ENCODE measurements around the gene GALNT18.

DNA sequence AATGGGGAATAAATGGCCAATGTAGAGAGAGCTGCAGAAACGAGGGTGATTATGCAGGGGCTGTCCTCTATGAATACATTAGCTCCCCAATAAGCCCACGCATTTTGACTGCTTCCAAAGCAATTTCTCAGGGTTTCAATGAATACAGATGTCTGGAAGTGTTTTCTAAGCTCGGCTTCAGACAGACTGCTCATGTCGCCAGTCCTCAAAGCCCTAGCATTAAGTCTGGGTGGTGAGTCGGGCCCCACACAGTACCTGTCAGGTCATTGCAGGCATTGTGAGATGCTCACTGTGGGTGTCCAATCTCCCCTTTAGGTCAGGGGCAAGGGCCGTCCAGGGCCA, 250.9 kb downstream of the GALNT18 start:
- TF ChIP-seq, protein P1, sequence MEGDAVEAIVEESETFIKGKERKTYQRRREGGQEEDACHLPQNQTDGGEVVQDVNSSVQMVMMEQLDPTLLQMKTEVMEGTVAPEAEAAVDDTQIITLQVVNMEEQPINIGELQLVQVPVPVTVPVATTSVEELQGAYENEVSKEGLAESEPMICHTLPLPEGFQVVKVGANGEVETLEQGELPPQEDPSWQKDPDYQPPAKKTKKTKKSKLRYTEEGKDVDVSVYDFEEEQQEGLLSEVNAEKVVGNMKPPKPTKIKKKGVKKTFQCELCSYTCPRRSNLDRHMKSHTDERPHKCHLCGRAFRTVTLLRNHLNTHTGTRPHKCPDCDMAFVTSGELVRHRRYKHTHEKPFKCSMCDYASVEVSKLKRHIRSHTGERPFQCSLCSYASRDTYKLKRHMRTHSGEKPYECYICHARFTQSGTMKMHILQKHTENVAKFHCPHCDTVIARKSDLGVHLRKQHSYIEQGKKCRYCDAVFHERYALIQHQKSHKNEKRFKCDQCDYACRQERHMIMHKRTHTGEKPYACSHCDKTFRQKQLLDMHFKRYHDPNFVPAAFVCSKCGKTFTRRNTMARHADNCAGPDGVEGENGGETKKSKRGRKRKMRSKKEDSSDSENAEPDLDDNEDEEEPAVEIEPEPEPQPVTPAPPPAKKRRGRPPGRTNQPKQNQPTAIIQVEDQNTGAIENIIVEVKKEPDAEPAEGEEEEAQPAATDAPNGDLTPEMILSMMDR (conservative IDR thresholded peaks at IDR 0.05; ENCODE audit: low read depth, low read length): no peak
- TF ChIP-seq POLR2A (IDR thresholded peaks at IDR 0.05; ENCODE audit: low read depth, low read length) (no peak), CEBPB (IDR thresholded peaks at IDR 0.05; ENCODE audit: low read depth, low read length) (no peak), MAFK (IDR thresholded peaks at IDR 0.05; ENCODE audit: low read depth, low read length) (no peak), RAD21 (IDR thresholded peaks at IDR 0.05; ENCODE audit: low read length) (no peak), MXI1 (IDR thresholded peaks at IDR 0.05; ENCODE audit: borderline replicate concordance, low read depth, low read length) (no peak), FOS (IDR thresholded peaks at IDR 0.05; ENCODE audit: low read depth, low read length) (no peak), BHLHE40 (IDR thresholded peaks at IDR 0.05; ENCODE audit: low read depth, low read length) (no peak)
- TF ChIP-seq, protein P2, sequence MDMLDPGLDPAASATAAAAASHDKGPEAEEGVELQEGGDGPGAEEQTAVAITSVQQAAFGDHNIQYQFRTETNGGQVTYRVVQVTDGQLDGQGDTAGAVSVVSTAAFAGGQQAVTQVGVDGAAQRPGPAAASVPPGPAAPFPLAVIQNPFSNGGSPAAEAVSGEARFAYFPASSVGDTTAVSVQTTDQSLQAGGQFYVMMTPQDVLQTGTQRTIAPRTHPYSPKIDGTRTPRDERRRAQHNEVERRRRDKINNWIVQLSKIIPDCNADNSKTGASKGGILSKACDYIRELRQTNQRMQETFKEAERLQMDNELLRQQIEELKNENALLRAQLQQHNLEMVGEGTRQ (IDR thresholded peaks at IDR 0.05; ENCODE audit: low read depth, low read length): no peak

Measured in IMR-90 (cell line).